HG03097 (cell line): ENCODE data around the gene GOLIM4.
"Not testable (repeated sequence)": the region's sequence is repeated elsewhere in the genome, so short reads cannot be mapped to it uniquely, and the experiment has no call there.

Experiments used
- ATAC-seq: cut with Tn5 transposase; IDR thresholded peaks from one replicate; pipeline ENCODE4 v1.9.1; 2021; ENCODE audit not compliant: unreplicated experiment, low FRiP score

Gene GOLIM4, protein sequence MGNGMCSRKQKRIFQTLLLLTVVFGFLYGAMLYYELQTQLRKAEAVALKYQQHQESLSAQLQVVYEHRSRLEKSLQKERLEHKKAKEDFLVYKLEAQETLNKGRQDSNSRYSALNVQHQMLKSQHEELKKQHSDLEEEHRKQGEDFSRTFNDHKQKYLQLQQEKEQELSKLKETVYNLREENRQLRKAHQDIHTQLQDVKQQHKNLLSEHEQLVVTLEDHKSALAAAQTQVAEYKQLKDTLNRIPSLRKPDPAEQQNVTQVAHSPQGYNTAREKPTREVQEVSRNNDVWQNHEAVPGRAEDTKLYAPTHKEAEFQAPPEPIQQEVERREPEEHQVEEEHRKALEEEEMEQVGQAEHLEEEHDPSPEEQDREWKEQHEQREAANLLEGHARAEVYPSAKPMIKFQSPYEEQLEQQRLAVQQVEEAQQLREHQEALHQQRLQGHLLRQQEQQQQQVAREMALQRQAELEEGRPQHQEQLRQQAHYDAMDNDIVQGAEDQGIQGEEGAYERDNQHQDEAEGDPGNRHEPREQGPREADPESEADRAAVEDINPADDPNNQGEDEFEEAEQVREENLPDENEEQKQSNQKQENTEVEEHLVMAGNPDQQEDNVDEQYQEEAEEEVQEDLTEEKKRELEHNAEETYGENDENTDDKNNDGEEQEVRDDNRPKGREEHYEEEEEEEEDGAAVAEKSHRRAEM

DNA sequence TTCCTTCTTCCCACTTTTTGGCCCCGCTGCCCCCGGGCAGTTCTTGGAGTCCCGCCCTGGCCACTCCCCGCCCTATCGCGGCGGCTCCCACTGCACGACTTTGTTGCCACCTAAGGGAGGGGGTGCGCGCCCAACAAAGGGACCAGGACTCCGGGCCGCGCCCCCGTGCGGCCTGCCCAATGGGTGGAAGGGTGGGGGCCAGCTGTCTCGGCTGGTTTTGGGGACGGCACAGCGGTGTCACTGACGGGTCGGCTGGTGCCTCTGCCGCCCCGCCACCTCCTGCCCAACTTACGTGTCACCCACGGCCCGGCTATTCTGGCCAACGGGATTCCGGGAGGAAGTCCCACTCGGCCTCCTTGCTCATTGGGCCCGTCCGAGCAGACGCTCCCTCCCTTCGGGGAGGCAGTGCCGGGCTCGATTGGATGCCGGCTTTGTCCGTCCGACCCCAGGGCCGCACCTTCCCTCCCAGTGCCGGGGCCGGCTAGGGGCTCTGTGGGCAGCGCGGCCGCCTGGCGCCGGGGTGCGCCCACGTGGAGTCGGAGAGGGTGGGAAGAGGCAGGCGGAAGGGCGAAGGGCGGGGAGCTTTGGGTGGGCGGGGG, at the start of gene GOLIM4:
Gene GOLIM4, minus strand, starts transcription at position 314 of the 599 bp plus-strand sequence. CDS start 639 bp downstream, outside the sequence.
- ATAC-seq = peak; percentile 88

DNA sequence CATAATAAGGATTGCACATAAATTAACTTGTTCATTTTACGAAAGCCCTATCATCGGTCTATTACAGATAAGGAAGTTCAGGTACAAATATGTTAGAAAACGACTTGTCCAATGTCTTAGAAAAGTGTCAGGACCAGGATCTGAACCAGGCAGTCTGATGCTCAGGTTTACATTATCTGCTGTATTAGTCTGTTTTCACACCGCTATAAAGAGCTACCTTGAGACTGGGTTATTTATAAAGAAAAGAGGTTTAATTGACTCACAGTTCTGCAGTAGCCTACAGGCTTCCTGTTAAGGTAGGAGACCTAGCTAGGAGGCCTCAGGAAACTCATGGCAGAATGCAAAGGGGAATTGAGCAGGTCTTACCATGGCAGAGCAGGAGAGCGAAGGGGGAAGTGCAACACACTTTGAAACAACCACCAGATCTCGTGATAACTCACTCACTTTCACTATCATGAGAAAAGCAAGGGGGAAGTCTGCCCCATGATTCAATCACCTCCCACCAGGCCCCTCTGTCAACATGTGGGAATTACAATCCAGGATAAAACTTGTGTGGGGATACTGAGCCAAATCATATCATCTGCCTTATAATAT, 45.8 kb upstream of the GOLIM4 start:
- no peak for ATAC-seq

DNA sequence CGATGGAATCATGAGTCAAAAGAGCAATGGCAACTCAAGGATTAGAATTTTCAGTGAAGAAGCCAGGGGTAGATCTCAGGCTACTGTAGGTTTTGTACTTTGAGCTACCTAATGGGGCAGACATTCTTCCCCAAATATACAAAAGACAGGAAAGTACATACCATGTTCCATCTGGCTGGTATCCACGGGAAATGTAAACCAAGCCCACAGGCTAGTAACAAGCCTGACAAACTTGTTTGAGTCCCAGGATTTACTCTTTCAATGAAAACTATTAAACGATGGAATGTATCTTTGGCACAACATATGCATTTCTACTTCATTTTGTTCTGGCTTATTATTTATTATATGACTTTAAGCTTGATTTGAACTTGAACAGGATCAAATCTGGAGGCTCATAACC, 44.2 kb upstream of the GOLIM4 start:
- no peak for ATAC-seq

DNA sequence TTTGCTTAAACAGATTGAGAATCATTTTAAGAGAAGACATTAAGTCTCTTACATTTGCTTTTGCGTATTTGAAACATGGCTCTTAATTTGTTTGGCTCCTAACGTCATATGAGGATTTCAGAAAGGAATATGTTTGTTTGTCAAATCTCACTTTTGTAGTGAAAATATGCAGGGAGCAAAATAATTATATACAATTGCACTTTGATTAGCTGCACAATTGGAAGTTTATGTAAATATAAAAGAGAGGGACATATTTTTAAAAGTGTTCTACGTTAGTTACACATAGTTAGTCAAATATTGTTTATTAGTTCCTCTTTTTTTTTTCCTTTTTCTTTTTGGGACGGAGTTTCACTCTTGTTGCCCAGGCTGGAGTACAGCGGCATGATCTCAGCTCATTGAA, 42.7 kb upstream of the GOLIM4 start:
- ATAC-seq = no peak

DNA sequence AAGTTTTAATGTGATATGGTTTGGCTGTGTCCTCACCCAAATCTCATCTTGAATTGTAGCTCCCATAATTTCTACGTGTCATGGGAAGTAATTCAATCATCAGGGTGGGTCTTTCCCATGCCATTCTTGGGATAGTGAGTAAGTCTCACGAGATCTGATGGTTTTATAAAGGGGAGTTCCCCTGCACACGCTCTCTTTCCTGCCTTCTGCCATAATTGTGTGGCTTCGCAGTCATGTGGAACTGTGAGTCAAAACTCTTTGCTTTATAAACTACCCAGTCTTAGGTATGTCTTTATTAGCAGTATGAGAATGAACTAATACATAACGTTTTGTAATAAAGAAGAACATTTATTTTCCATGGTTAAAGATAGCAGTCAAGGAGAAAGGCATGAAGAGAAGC, 39.2 kb upstream of the GOLIM4 start:
- ATAC-seq = no peak

DNA sequence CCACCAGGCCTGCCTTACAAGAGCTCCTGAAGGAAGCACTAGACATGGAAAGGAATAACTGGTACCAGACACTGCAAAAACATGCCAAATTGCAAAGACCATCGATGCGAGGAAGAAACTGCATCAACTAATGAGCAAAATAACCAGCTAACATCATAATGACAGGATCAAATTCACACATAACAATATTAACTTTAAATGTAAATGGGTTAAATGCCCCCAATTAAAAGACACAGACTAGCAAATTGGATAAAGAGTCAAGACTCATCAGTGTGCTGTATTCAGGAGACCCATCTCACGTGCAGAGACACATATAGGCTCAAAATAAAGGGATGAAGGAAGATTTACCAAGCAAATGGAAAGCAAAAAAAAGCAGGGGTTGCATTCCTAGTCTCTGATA, 34.5 kb upstream of the GOLIM4 start:
- not testable (repeated sequence) for ATAC-seq

DNA sequence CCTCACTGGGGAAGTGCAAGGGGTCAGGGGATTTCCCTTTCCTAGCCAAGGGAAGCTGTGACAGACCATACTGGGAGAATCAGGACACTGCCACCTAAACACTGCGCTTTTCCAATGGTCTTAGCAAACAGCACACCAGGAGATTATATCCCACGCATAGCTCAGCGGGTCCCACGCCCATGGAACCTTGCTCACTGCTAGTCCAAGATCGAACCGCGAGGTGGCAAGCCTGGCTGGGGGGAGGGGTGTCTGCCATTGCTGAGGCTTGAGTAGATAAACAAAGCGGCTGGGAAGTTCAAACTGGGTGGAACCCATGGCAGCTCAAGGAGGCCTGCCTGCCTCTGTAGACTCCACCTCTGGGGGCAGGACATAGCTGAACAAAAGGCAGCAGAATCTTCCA, 32.7 kb upstream of the GOLIM4 start:
- ATAC-seq = not testable (repeated sequence)

DNA sequence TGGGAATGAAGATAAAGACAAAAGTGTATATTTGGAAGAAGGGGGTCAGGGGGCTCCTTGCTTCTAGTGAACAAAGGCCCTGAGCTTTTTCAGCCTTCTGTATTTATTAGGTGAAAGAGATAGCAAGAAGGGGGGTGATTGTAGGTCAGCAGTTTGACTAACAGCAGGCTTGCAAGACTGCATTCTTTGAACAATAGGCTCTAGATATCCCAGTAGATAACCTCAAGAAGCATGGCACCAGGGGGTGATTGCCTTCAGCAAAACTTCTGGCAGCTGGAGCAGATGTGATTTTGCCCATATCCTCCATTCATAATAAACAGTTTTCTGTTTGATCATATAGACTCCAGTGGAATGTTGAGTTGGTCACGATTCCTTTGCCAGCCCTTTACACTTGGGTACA, 31.7 kb upstream of the GOLIM4 start:
- ATAC-seq = no peak

DNA sequence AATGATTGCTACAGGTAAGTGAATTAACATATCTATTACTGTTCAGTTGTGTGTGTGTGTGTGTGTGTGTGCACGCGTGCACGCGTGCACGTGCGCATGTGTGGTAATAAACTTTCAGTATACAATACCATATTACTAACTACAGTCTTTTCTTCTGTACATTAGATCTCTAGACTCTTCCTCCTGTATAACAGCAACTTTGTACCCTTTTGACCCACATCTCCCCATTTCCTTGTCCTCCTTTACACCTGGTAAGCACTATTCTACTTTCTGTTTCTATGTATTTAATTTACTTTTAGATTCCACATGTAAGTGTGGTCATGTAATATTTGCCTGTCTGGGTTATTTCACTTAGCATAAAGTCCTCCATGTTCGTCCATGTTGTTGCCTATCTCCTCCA, 29.1 kb upstream of the GOLIM4 start:
- no peak for ATAC-seq

DNA sequence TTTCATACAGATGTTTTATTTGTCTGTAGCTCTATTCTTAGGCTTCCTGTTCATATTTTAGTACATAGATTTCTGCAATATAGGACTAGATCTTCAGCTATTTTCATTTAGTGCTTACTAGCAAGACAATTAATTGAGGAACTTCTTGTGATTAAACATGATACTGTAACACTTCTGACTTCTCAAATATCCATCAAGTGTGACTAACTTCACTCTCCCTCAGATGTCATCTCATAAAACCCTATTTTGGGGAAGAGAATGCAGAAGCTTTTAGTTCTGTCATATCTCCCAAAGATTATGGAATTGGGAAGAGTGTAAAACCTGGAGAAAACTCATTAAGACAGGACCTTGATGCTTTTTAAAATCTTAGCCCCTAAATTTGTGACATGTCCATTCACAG, 28.6 kb upstream of the GOLIM4 start:
- ATAC-seq = no peak

DNA sequence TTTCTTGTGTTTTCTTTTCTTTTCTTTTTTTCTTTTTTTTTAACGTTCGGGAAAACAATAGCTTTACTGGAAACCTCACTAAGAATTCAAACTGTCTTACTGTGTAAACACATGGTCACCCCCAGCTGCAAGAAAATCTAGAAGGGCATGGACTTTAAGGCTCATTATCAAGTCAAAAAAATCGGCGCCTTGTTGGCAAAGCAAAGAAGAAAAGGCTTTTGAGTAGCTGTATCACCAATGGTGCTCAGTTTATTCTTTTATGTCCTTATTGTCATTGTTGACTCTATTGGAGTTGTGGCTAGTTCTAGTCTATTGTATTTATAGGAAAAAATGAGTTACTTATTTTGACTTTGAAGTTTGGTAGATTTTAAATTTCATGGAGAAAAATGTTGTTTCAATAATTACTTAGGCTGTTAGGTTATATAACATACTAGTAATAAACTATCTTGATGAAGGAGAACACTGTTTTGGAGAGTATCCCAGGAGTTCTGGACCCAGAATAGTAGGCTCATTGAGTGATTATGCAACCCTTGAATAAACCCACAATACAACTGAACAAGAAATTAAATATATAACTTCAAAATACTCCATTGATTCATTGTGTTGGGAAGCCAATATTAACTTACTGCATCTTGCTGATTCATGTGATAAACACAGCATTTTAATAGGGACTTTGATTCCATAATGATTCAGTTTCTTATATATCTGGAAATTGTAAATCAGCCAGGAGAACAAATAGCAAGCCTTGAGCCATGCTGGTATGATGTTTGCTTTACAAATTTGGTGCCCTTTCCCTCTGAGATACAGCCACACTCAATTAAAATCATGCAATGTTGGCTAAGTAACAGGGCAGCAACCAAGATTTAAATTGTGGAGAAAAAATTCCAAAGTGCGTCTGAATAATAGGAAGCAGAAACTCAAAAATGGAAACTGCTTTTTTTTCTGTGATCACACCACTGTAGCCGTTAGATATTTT, 27.8 kb upstream of the GOLIM4 start:
- no peak for ATAC-seq

DNA sequence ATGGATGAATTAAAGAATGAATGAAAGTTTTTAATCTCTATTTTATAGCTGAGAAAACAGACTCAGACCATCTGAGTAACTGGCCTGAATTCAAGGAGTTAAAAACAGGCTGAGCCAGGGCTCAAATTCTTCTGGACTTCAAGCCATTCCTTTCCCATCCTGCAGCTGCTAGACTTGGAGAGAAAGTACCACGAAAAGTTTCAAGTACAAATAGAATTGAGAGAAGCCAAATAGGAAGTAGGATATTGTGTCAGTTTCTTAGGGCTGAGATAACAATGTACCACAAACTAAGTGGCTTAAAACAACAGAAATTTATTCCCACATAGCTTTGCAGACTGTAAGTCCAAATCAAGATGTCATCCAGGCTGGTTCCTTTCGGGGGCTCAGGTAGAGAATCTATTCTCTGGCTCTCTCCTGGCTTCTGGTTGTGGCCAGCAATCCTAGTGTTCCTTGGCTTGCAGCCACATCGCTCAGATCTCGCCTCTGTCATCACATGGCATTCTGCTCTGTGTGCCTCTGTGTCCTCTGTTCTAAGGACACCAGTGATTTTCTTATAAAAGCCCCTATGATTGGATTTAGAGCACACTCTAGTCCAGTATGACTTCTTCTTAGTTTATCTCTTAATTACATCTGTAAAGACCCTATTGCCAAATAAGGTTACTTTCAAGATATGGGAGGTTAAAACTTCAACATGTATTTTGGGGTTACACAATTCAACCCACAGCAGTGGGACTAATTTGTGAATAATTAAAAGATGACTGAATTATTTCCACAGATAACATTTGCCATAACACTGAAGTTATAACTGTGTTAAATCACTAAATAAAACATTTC, 25.7 kb upstream of the GOLIM4 start:
- ATAC-seq = no peak

DNA sequence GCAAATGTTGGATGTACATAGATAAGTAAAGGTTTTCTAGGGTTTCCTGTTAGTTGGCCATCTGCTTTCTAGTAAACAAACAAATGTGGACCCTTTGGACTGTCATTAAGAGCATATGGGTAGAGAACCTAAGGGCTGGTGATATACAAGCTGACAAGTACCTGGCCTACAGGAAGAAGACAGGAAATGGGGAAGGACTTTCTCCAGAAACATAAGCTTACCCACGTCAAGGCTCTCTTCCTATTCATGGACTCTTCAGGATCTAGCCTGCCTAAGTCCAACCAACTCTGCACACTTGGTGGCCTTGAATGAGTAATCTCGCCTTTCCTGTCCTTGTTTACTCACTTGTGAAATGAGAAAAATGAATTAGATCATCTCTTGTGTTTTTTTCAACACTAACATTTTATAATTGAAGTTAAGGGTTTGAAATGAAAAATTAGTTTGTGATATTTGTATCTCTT, 22.2 kb upstream of the GOLIM4 start:
- no peak for ATAC-seq

DNA sequence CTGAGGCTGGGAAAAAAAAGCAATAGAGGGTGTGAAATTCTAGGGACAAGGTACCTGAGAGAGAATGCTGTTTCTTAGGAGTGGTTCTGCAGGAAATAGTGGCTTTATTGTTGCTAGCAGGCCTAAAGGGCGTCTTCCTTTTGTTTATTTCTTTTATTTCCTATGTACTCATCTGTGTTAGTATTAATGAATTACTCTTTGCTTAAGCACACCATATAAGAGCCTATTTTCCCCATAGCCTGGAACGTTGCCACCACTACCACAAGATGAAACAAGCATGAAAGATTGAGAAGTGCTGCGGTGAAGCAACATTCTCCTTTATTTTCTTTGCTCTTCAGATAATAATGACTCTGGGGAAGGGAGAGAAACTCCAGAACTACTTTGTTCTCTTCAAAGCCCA, 21.3 kb upstream of the GOLIM4 start:
- ATAC-seq = no peak

DNA sequence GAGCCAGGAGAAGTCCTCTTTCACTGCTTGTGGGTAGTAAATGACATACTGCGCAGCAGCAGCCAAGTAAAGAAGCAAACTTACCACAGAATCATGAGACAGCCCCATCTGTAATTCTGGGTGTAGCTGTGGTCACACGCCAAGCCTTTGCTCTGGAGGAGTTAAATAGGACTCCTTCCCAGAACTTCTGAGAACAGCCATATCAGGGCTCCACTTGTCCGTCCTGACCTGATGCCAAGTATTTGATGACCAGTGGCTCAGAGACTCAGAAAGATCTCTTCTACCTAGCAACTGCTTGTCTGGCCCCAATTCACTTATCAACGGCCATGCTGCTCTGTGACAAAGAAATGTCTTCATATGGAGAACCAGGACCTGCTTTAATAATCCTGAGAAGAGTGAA, 20.6 kb upstream of the GOLIM4 start:
- no peak for ATAC-seq

DNA sequence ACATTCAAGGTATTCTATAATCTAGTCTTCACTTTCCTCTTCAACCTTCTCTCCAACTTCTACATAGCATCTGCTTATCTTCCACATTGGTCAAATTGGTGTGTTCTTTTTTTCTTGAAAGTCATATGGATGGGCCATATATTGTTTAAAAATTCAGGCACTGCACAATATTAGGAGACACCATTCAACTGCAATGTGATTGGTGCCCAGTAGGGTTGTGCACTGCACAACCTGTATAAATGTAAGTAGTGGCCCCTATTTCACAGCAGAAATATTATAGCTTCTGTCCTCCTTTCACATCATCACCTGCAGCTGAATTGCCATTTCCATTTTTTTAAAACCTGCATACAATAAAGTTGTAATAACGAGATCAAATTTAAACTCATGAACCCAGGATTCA, 18.1 kb upstream of the GOLIM4 start:
- ATAC-seq = no peak

DNA sequence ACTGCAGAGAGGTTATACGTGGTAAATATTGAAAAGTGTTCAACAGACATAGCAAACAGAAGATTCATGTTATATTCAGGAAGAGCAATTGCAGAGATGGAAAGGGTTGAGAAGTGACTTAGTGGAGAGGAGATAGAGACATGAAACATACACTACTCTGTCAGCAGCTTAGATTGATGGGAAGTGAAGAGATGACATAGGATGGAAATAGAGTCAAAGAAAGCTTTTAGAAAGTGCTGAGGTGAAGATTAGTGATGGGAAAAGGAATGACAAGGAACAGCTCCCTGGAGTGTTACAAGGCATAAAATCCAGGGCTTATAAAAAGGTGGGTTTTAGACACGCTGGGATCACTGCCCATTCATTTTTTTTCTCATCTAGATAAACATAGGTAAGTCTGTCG, 17.2 kb upstream of the GOLIM4 start:
- ATAC-seq = no peak

DNA sequence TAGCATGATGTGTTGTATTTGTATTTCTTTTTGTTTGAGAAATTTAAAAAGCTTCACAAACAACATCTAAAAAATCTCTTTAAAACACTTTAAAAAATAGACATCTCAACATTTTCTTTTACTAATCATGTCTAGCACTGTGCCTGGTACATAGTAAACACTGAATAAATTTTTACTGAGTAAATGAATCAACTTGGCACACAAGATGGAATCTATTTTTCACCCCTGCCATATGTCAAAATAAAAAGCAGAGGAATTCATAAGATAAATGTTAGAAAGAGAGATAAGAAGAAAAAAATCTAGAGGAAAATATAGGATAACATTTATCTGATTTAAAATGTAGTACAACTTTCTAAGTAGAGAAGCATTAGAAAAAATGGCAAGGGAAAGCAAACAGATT, 8.6 kb upstream of the GOLIM4 start:
- ATAC-seq = no peak

DNA sequence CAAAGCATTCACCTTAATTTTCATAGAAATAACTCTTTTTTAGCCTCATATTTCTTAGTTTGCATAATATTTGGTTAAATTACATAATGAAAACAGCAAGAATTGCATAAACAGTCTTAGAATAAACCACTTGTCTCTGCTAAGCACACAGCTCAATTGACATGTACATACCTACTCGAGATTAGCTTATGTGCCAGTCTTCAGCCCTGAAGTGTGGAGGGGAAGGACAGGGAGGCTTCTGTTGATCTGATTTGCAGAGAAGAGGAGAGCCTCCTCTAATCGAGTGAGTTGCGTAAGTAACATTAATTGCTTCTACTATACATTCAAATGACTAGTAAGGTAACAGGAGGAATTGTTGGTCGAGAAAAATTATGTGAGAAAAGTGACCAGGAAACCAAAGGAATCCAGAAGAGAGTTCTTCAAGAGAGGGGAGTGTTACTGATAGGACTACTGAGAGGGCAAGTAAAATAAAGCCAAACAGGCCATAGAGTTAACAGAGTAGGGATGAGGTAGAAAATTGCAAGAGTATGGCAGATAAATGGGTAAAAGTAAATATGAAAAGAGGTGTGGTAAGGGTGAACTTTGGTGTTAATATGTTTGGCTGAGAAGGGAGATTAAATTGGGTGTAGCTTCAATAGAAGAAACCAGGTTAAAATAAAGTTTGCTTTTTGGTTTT, 7.1 kb upstream of the GOLIM4 start:
- no peak for ATAC-seq
